Gastrocnemius medialis (tissue), 4 donors: ENCODE results near the gene FBLN7.

Experiments
- POLR2A ChIP-seq, 2 donors: fragments of 450-650 bp; IDR thresholded peaks; one replicate each; pipeline ENCODE4 v1.6.1; 2017; ENCODE audit warnings: antibody characterized with exemption in 2 of 2, mild to moderate bottlenecking in 2 of 2, moderate library complexity in 2 of 2
- TF ChIP-seq, protein P1 (sequence below), 5 experiments: fragments of 450-650 bp in 3 of 5; fragments of 200-600 bp in 2 of 5; sonication (generic) in 2 of 5; IDR thresholded peaks in 4 of 5; conservative IDR thresholded peaks in 1 of 5; 1 replicate in 4 of 5; 2 replicates in 1 of 5; pipeline ENCODE4 v1.5.1; 2016 to 2019; ENCODE audit warnings: antibody characterized with exemption in 5 of 5, mild to moderate bottlenecking in 3 of 5, moderate library complexity in 3 of 5

- TF ChIP-seq, protein P1, sequence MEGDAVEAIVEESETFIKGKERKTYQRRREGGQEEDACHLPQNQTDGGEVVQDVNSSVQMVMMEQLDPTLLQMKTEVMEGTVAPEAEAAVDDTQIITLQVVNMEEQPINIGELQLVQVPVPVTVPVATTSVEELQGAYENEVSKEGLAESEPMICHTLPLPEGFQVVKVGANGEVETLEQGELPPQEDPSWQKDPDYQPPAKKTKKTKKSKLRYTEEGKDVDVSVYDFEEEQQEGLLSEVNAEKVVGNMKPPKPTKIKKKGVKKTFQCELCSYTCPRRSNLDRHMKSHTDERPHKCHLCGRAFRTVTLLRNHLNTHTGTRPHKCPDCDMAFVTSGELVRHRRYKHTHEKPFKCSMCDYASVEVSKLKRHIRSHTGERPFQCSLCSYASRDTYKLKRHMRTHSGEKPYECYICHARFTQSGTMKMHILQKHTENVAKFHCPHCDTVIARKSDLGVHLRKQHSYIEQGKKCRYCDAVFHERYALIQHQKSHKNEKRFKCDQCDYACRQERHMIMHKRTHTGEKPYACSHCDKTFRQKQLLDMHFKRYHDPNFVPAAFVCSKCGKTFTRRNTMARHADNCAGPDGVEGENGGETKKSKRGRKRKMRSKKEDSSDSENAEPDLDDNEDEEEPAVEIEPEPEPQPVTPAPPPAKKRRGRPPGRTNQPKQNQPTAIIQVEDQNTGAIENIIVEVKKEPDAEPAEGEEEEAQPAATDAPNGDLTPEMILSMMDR (IDR thresholded peaks at IDR 0.05 in 4 of 5, conservative IDR thresholded peaks at IDR 0.05 in 1 of 5), result no peak
- TF ChIP-seq POLR2A (IDR thresholded peaks at IDR 0.05), result no peak
Observed at GRCh38 chr2:112183327-112184025, 45.3 kb downstream of the FBLN7 start.
